ENCODE results near the gene S100A1. TPM values are rescaled to one million over a fixed set of nuclear protein-coding genes. Genes with fewer than 3 reads are reported as not detected.

S100A1 gene
- polyA plus RNA-seq, 1 of the 3 experiments (the other 2 are of a cell fraction), result 0.18 TPM

GRCh38 chr1:153624965-153625611, 3.1 kb upstream of the S100A1 start:
- no peak for TF ChIP-seq SIN3A (IDR thresholded peaks at IDR 0.05; ENCODE audit: borderline replicate concordance, low read depth, low read length)
- TF ChIP-seq TAF1 (IDR thresholded peaks at IDR 0.05; ENCODE audit: borderline replicate concordance, low read depth, low read length), result no peak
- TF ChIP-seq MEF2A (IDR thresholded peaks at IDR 0.05; ENCODE audit: borderline replicate concordance, low read depth), result no peak
- TF ChIP-seq GATA2 (CRISPR knock-in tag; IDR thresholded peaks at IDR 0.05), result no peak
- H3K9me2 ChIP-seq, result no peaks in the 10 kb centered on the region
- DNase-seq, result no peak
- H2AFZ ChIP-seq (ENCODE audit: low read depth), result no peak overlapping the region
- no peaks in the 10 kb centered on the region for H3K79me2 ChIP-seq (ENCODE audit: insufficient read depth)
- H3K36me3 ChIP-seq (replicated peaks in 1 of 2; ENCODE audit: control insufficient read depth in 1 of 2, insufficient read depth in 2 of 2, low read length in 1 of 2), result no peaks in the 10 kb centered on the region
- WGBS (ENCODE audit: low lambda C conversion rate), result 88% methylated on average over 10 of the region's 10 CpGs
- peaks cover 8% of the 10 kb centered on the region for H3F3A ChIP-seq (replicated peaks; ENCODE audit: insufficient read depth)
- POLR2A ChIA-PET, result no interaction called here
- H4K20me1 ChIP-seq (ENCODE audit: insufficient read depth), result no peaks in the 10 kb centered on the region
- no peak overlapping the region for H3K4me2 ChIP-seq
- H3K4me1 ChIP-seq (ENCODE audit: control insufficient read depth in 1 of 2, insufficient read depth in 2 of 2, low read depth in 1 of 2, low read length in 1 of 2), result peaks cover 10 to 11% of the 10 kb centered on the region in 2 experiments; a peak in 2 of 4 replicates
- no peak overlapping the region for H3K9ac ChIP-seq
- CTCF ChIA-PET, result interaction anchor here (8.3 kb wide), 1 partner anchor 9 kb away, joined by 62 read pairs; the partner anchor contains the start of genes S100A14 and S100A16
- H3K9me3 ChIP-seq, result no peaks in the 10 kb centered on the region
- no peaks in the 10 kb centered on the region for H3K27me3 ChIP-seq (ENCODE audit: insufficient read depth)
- H3K4me3 ChIP-seq (ENCODE audit: low read depth in 2 of 2, low read length in 1 of 2), result no peak overlapping the region
- H3K27ac ChIP-seq (ENCODE audit: low read depth in 2 of 2, low read length in 1 of 2), result no peak overlapping the region

- CTCF ChIA-PET, result interaction anchor here (1.2 to 8.3 kb wide), 3 partner anchors 11 to 116 kb away, joined by 6 to 62 read pairs (median 13); partner anchors contain the start of genes S100A14 and S100A16
- WGBS (ENCODE audit: low lambda C conversion rate), result 88% methylated on average over 2 of the region's 3 CpGs
- no peak for DNase-seq
- Histone ChIP-seq H3F3A (replicated peaks; ENCODE audit: insufficient read depth) (peaks cover 8% of the 10 kb centered on the region), H3K27me3 (ENCODE audit: insufficient read depth) (no peaks in the 10 kb centered on the region), H3K27ac (ENCODE audit: low read depth in 2 of 2, low read length in 1 of 2) (no peak overlapping the region), H3K36me3 (replicated peaks in 1 of 2; ENCODE audit: control insufficient read depth in 1 of 2, insufficient read depth in 2 of 2, low read length in 1 of 2) (no peaks in the 10 kb centered on the region), H3K9ac (no peak overlapping the region), H3K9me2 (no peaks in the 10 kb centered on the region), H3K4me3 (ENCODE audit: low read depth in 2 of 2, low read length in 1 of 2) (no peak overlapping the region), H4K20me1 (ENCODE audit: insufficient read depth) (no peaks in the 10 kb centered on the region), H2AFZ (ENCODE audit: low read depth) (no peak overlapping the region), H3K9me3 (no peaks in the 10 kb centered on the region), H3K4me2 (no peak overlapping the region), H3K4me1 (ENCODE audit: control insufficient read depth in 1 of 2, insufficient read depth in 2 of 2, low read depth in 1 of 2, low read length in 1 of 2) (peaks cover 10 to 11% of the 10 kb centered on the region in 2 experiments; a peak in 2 of 4 replicates), H3K79me2 (ENCODE audit: insufficient read depth) (no peaks in the 10 kb centered on the region)
- POLR2A ChIA-PET, result no interaction called here
- TF ChIP-seq RCOR1 (IDR thresholded peaks at IDR 0.05; ENCODE audit: low read length) (no peak), ZBTB33 (IDR thresholded peaks at IDR 0.05; ENCODE audit: borderline replicate concordance, low read depth) (no peak), TCF12 (IDR thresholded peaks at IDR 0.05) (no peak), POLR2AphosphoS5 (IDR thresholded peaks at IDR 0.05; ENCODE audit: low read depth, low read length) (no peak), TAF1 (IDR thresholded peaks at IDR 0.05; ENCODE audit: borderline replicate concordance, low read depth, low read length) (no peak), EZH2phosphoT487 (IDR thresholded peaks at IDR 0.05; ENCODE audit: borderline replicate concordance, low read depth) (no peak), FOXJ3 (CRISPR knock-in tag; IDR thresholded peaks at IDR 0.05) (no peak), RFX5 (IDR thresholded peaks at IDR 0.05; ENCODE audit: low read length) (no peak), PBX3 (IDR thresholded peaks at IDR 0.05) (no peak), USF1 (IDR thresholded peaks at IDR 0.05; ENCODE audit: borderline replicate concordance, low read depth) (no peak), FOSL2 (IDR thresholded peaks at IDR 0.05; ENCODE audit: borderline replicate concordance, low read depth) (no peak)
Observed at GRCh38 chr1:153626477-153626903, 1.7 kb upstream of the S100A1 start.
